ENCODE data around the gene AKNA. TPM values are rescaled to one million over a fixed set of nuclear protein-coding genes. Genes with fewer than 3 reads are reported as not detected.

AKNA gene
- polyA plus RNA-seq, 1 donor from 2014 or later = 1.2 TPM

DNA sequence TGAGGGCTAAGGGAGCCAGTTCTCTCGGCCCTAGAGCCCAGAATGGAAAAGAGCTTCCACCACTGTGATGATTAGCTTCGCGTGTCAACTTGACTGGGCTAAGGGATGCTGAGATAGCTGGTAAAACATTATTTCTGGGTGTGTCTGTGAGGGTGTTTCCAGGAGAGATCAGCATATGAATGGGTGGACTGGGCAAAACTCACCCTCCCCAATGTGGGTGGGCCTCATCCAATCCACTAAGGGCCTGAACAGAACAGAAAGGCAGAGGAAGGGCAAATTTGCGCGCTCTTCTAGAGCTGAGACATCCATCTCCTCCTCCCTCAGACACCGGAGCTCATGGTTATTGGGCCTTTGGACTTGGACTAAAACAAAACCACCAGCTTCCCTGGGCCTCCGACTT is 20.9 kb upstream of the AKNA start:
- Histone ChIP-seq H4K20me1 (ENCODE audit: insufficient read depth) (no peaks in the 10 kb centered on the region), H3K4me3 (ENCODE audit: low read length) (no peak overlapping the region), H3K27ac (ENCODE audit: low read length) (no peak overlapping the region), H3F3A (ENCODE audit: insufficient read depth, low read length, poor library complexity, severe bottlenecking) (no peaks in the 10 kb centered on the region), H3K9me3 (ENCODE audit: low read length) (no peaks in the 10 kb centered on the region), H2AFZ (ENCODE audit: low read depth, low read length) (no peak overlapping the region), H3K9me2 (ENCODE audit: insufficient read depth, low read length) (no peaks in the 10 kb centered on the region), H3K79me2 (replicated peaks; ENCODE audit: insufficient read depth, low read length) (no peaks in the 10 kb centered on the region), H3K9ac (ENCODE audit: low read length) (no peak overlapping the region), H3K4me2 (ENCODE audit: low read length) (no peak overlapping the region), H3K36me3 (ENCODE audit: insufficient read depth, low read length) (no peaks in the 10 kb centered on the region), H3K27me3 (ENCODE audit: insufficient read depth, low read depth, low read length) (no peaks in the 10 kb centered on the region)
- TF ChIP-seq EZH2 (IDR thresholded peaks at IDR 0.05; ENCODE audit: borderline replicate concordance, insufficient read depth, low read length, poor library complexity, severe bottlenecking) = no peak
- TF ChIP-seq, protein P1, sequence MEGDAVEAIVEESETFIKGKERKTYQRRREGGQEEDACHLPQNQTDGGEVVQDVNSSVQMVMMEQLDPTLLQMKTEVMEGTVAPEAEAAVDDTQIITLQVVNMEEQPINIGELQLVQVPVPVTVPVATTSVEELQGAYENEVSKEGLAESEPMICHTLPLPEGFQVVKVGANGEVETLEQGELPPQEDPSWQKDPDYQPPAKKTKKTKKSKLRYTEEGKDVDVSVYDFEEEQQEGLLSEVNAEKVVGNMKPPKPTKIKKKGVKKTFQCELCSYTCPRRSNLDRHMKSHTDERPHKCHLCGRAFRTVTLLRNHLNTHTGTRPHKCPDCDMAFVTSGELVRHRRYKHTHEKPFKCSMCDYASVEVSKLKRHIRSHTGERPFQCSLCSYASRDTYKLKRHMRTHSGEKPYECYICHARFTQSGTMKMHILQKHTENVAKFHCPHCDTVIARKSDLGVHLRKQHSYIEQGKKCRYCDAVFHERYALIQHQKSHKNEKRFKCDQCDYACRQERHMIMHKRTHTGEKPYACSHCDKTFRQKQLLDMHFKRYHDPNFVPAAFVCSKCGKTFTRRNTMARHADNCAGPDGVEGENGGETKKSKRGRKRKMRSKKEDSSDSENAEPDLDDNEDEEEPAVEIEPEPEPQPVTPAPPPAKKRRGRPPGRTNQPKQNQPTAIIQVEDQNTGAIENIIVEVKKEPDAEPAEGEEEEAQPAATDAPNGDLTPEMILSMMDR (IDR thresholded peaks at IDR 0.05; ENCODE audit: poor library complexity, severe bottlenecking) = no peak
- no peak for TF ChIP-seq TAF1 (IDR thresholded peaks at IDR 0.05; ENCODE audit: low read depth)
- TF ChIP-seq EP300 (conservative IDR thresholded peaks at IDR 0.05; ENCODE audit: poor library complexity, severe bottlenecking) = no peak
- TF ChIP-seq SMC3 (conservative IDR thresholded peaks at IDR 0.05; ENCODE audit: poor library complexity) = no peak
- TF ChIP-seq POLR2AphosphoS5 (IDR thresholded peaks at IDR 0.05) = no peak
- no peak for TF ChIP-seq MXI1 (conservative IDR thresholded peaks at IDR 0.05; ENCODE audit: poor library complexity, severe bottlenecking)

DNA sequence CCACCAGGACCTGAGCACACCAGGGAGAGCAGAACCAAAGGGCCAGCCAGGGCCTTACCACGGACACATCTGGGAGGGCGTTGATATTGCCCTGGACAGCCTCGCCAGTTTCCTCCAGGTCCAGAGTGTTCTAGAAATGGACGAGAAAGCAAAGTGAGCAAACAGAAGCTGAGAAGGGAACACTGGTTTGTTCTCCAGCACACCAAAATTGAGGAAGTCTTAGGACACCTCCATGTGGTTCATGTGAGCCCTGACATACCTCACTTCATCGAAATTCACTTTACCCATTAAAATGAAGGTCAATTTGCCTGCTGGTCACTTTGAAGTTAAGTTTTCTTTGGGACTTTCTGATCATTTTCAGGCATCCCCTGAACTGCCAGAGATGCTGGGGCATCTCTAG is 20.1 kb upstream of the AKNA start:
- no peak overlapping the region for H3K9ac ChIP-seq (ENCODE audit: low read length)
- H3K79me2 ChIP-seq (replicated peaks; ENCODE audit: insufficient read depth, low read length) = no peaks in the 10 kb centered on the region
- no peaks in the 10 kb centered on the region for H3K9me2 ChIP-seq (ENCODE audit: insufficient read depth, low read length)
- H3F3A ChIP-seq (ENCODE audit: insufficient read depth, low read length, poor library complexity, severe bottlenecking) = no peaks in the 10 kb centered on the region
- no peak overlapping the region for H2AFZ ChIP-seq (ENCODE audit: low read depth, low read length)
- no peak overlapping the region for H3K27ac ChIP-seq (ENCODE audit: low read length)
- H3K4me2 ChIP-seq (ENCODE audit: low read length) = no peak overlapping the region
- H3K9me3 ChIP-seq (ENCODE audit: low read length) = no peaks in the 10 kb centered on the region
- H3K4me3 ChIP-seq (ENCODE audit: low read length) = no peak overlapping the region
- no peaks in the 10 kb centered on the region for H3K36me3 ChIP-seq (ENCODE audit: insufficient read depth, low read length)
- H4K20me1 ChIP-seq (ENCODE audit: insufficient read depth) = no peaks in the 10 kb centered on the region
- no peaks in the 10 kb centered on the region for H3K27me3 ChIP-seq (ENCODE audit: insufficient read depth, low read depth, low read length)
- TF ChIP-seq SMC3 (conservative IDR thresholded peaks at IDR 0.05; ENCODE audit: poor library complexity) = no peak

DNA sequence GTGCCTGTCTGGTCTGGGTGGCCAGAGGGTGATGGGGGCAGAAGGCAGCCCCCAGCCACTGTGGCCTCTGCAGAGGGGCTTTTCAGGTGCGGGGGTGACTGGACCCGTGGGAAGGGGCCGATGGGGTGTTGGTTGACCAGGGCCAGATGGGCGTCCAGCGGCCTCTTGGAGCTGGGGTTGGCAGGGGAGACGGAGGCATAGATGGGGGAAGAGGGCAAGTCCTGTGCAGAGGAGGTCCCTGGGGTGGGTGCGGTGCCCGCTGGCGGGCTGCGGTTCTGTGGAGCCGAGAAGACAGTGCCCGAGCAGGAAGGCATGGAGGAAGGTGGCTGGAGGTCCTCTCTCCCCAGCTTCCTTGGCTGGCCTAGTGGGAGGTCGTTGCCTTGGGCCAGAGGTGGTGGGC is 18.7 kb upstream of the AKNA start:
- H3K79me2 ChIP-seq (replicated peaks; ENCODE audit: insufficient read depth, low read length) = no peaks in the 10 kb centered on the region
- TF ChIP-seq TAF1 (IDR thresholded peaks at IDR 0.05; ENCODE audit: low read depth) = no peak
- no peak for TF ChIP-seq MXI1 (conservative IDR thresholded peaks at IDR 0.05; ENCODE audit: poor library complexity, severe bottlenecking)
- TF ChIP-seq, protein P2, sequence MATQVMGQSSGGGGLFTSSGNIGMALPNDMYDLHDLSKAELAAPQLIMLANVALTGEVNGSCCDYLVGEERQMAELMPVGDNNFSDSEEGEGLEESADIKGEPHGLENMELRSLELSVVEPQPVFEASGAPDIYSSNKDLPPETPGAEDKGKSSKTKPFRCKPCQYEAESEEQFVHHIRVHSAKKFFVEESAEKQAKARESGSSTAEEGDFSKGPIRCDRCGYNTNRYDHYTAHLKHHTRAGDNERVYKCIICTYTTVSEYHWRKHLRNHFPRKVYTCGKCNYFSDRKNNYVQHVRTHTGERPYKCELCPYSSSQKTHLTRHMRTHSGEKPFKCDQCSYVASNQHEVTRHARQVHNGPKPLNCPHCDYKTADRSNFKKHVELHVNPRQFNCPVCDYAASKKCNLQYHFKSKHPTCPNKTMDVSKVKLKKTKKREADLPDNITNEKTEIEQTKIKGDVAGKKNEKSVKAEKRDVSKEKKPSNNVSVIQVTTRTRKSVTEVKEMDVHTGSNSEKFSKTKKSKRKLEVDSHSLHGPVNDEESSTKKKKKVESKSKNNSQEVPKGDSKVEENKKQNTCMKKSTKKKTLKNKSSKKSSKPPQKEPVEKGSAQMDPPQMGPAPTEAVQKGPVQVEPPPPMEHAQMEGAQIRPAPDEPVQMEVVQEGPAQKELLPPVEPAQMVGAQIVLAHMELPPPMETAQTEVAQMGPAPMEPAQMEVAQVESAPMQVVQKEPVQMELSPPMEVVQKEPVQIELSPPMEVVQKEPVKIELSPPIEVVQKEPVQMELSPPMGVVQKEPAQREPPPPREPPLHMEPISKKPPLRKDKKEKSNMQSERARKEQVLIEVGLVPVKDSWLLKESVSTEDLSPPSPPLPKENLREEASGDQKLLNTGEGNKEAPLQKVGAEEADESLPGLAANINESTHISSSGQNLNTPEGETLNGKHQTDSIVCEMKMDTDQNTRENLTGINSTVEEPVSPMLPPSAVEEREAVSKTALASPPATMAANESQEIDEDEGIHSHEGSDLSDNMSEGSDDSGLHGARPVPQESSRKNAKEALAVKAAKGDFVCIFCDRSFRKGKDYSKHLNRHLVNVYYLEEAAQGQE (IDR thresholded peaks at IDR 0.05; ENCODE audit: borderline replicate concordance) = no peak
- TF ChIP-seq EP300 (conservative IDR thresholded peaks at IDR 0.05; ENCODE audit: poor library complexity, severe bottlenecking) = no peak
- no peak for TF ChIP-seq EZH2 (IDR thresholded peaks at IDR 0.05; ENCODE audit: borderline replicate concordance, insufficient read depth, low read length, poor library complexity, severe bottlenecking)
- TF ChIP-seq POLR2AphosphoS5 (IDR thresholded peaks at IDR 0.05) = no peak
- no peak for TF ChIP-seq RAD21 (conservative IDR thresholded peaks at IDR 0.05)
- TF ChIP-seq SMC3 (conservative IDR thresholded peaks at IDR 0.05; ENCODE audit: poor library complexity) = no peak
- H2AFZ ChIP-seq (ENCODE audit: low read depth, low read length) = no peak overlapping the region
- H3K4me3 ChIP-seq (ENCODE audit: low read length) = no peak overlapping the region
- H3K27me3 ChIP-seq (ENCODE audit: insufficient read depth, low read depth, low read length) = no peaks in the 10 kb centered on the region
- no peaks in the 10 kb centered on the region for H4K20me1 ChIP-seq (ENCODE audit: insufficient read depth)
- H3K9me2 ChIP-seq (ENCODE audit: insufficient read depth, low read length) = no peaks in the 10 kb centered on the region
- no peak overlapping the region for H3K27ac ChIP-seq (ENCODE audit: low read length)
- H3K9me3 ChIP-seq (ENCODE audit: low read length) = no peaks in the 10 kb centered on the region
- H3K36me3 ChIP-seq (ENCODE audit: insufficient read depth, low read length) = no peaks in the 10 kb centered on the region
- H3K9ac ChIP-seq (ENCODE audit: low read length) = no peak overlapping the region
- no peaks in the 10 kb centered on the region for H3F3A ChIP-seq (ENCODE audit: insufficient read depth, low read length, poor library complexity, severe bottlenecking)
- H3K4me2 ChIP-seq (ENCODE audit: low read length) = no peak overlapping the region
